HEK293 (cell line): Measurements from ENCODE around the gene ZSCAN30.

Experiments
- CTCF ChIA-PET: fragments of 350-600 bp; formaldehyde crosslinking; extraction: SDS; loops from one replicate; lab custom pipeline; 2021; ENCODE audit warnings: antibody characterized with exemption; lab: Yijun Ruan, JAX
- POLR2A ChIA-PET: fragments of 300-600 bp; formaldehyde crosslinking; extraction: SDS; loops from one replicate; lab custom pipeline; 2020; ENCODE audit warnings: antibody characterized with exemption, inconsistent platforms; lab: Yijun Ruan, JAX
- H3K27ac ChIP-seq: fragments of 200-500 bp; sonication (Bioruptor generic); 2 replicates; pipeline ENCODE4 v1.5.1; 2014; ENCODE audit warnings: low read depth, low read length, control low read depth, inconsistent platforms; ENCODE audit errors: extremely low read depth
- H3K36me3 ChIP-seq, 2 experiments: fragments of 200-500 bp in 1 of 2; sonication (Bioruptor generic) in 1 of 2; 1 replicate in 1 of 2; 2 replicates in 1 of 2; pipeline ENCODE4 v1.5.1; 2014 to 2017; ENCODE audit warnings: inconsistent platforms in 2 of 2, low read length in 2 of 2; ENCODE audit not compliant: control insufficient read depth in 2 of 2, insufficient read depth in 1 of 2
- H3K4me1 ChIP-seq: fragments of 200-500 bp; sonication (Bioruptor generic); 2 replicates; pipeline ENCODE4 v1.5.1; 2014; ENCODE audit warnings: mild to moderate bottlenecking, low read length, inconsistent platforms; ENCODE audit not compliant: control insufficient read depth, insufficient read depth
- H3K4me3 ChIP-seq: 2 replicates; pipeline ENCODE4 v1.5.1; 2011; ENCODE audit warnings: low read depth, mild to moderate bottlenecking, control low read depth, low read length, moderate library complexity
- H3K9me3 ChIP-seq: fragments of 200-500 bp; sonication (Bioruptor generic); 2 replicates; pipeline ENCODE4 v1.5.1; 2014; ENCODE audit warnings: low read depth, low read length, inconsistent platforms; ENCODE audit not compliant: control insufficient read depth, insufficient read depth
- HOXC10 ChIP-seq: sonication (generic); formaldehyde crosslinking; IDR thresholded peaks from 2 replicates; pipeline ENCODE4 v1.8.1; 2023; ENCODE audit warnings: mild to moderate bottlenecking, missing genetic modification reagents
- SP2 ChIP-seq: fragments of 450-650 bp; formaldehyde crosslinking; IDR thresholded peaks from 2 replicates; pipeline ENCODE4 v1.5.1; 2016; ENCODE audit warnings: missing biosample characterization, missing genetic modification characterization
- WT1 ChIP-seq: fragments of 450-650 bp; formaldehyde crosslinking; IDR thresholded peaks from 2 replicates; pipeline ENCODE4 v1.5.1; 2016; ENCODE audit warnings: missing biosample characterization, missing genetic modification characterization
- ZNF169 ChIP-seq: fragments of 450-650 bp; formaldehyde crosslinking; IDR thresholded peaks from 2 replicates; pipeline ENCODE4 v1.5.1; 2016; ENCODE audit warnings: missing biosample characterization, missing genetic modification characterization
- ZNF174 ChIP-seq: fragments of 450-650 bp; formaldehyde crosslinking; IDR thresholded peaks from 2 replicates; pipeline ENCODE4 v1.5.0; 2017; ENCODE audit warnings: missing biosample characterization, mild to moderate bottlenecking, missing genetic modification characterization
- ZNF274 ChIP-seq, 2 experiments: fragments of 200-500 bp in 1 of 2; fragments of 450-650 bp in 1 of 2; sonication (Bioruptor generic) in 1 of 2; formaldehyde crosslinking in 1 of 2; IDR thresholded peaks; 2 replicates each; pipeline versions ENCODE4 v1.5.1 to v1.6.1; 2014 to 2016; ENCODE audit warnings: borderline replicate concordance in 1 of 2, inconsistent platforms in 1 of 2, low read length in 1 of 2, missing biosample characterization in 1 of 2, missing genetic modification characterization in 1 of 2
- ZNF335 ChIP-seq: fragments of 450-650 bp; formaldehyde crosslinking; conservative IDR thresholded peaks from 2 replicates; pipeline ENCODE4 v1.5.1; 2016; ENCODE audit warnings: missing biosample characterization, missing genetic modification characterization
- ZNF394 ChIP-seq: fragments of 450-650 bp; formaldehyde crosslinking; IDR thresholded peaks from 2 replicates; pipeline ENCODE4 v1.5.1; 2016; ENCODE audit warnings: missing biosample characterization, missing genetic modification characterization, mild to moderate bottlenecking, moderate library complexity, borderline replicate concordance
- ZNF548 ChIP-seq: fragments of 450-650 bp; formaldehyde crosslinking; IDR thresholded peaks from 2 replicates; pipeline ENCODE4 v1.5.1; 2016; ENCODE audit warnings: missing biosample characterization, missing genetic modification characterization
- ZNF621 ChIP-seq: fragments of 450-650 bp; formaldehyde crosslinking; IDR thresholded peaks from 2 replicates; pipeline ENCODE4 v1.5.1; 2017; ENCODE audit warnings: missing biosample characterization, missing genetic modification characterization
- ZNF670 ChIP-seq: fragments of 450-650 bp; formaldehyde crosslinking; IDR thresholded peaks from 2 replicates; pipeline ENCODE4 v1.5.1; 2016; ENCODE audit warnings: missing biosample characterization, missing genetic modification characterization, low read depth
- ZSCAN23 ChIP-seq: fragments of 450-650 bp; formaldehyde crosslinking; IDR thresholded peaks from 2 replicates; pipeline ENCODE4 v1.5.1; 2016; ENCODE audit warnings: missing biosample characterization, missing genetic modification characterization
- ZSCAN30 ChIP-seq: fragments of 450-650 bp; IDR thresholded peaks from 2 replicates; pipeline ENCODE4 v1.5.1; 2018; ENCODE audit warnings: missing biosample characterization, mild to moderate bottlenecking, missing genetic modification characterization, moderate library complexity
- TF ChIP-seq, protein P1 (sequence below): fragments of 450-650 bp; formaldehyde crosslinking; IDR thresholded peaks from 2 replicates; pipeline ENCODE4 v1.5.1; 2017; ENCODE audit warnings: missing biosample characterization, missing genetic modification characterization
- TF ChIP-seq, protein P2 (sequence below): fragments of 450-650 bp; formaldehyde crosslinking; IDR thresholded peaks from 2 replicates; pipeline ENCODE4 v1.5.1; 2016; ENCODE audit warnings: missing biosample characterization, missing genetic modification characterization
- TF ChIP-seq, protein P3 (sequence below): fragments of 450-650 bp; formaldehyde crosslinking; IDR thresholded peaks from 2 replicates; pipeline ENCODE4 v1.5.1; 2017; ENCODE audit warnings: missing biosample characterization, missing genetic modification characterization
- TF ChIP-seq, protein P4 (sequence below): fragments of 450-650 bp; formaldehyde crosslinking; IDR thresholded peaks from 2 replicates; pipeline ENCODE4 v1.5.1; 2016; ENCODE audit warnings: missing biosample characterization, missing genetic modification characterization
- TF ChIP-seq, protein P5 (sequence below): fragments of 450-650 bp; formaldehyde crosslinking; IDR thresholded peaks from 2 replicates; pipeline ENCODE4 v1.5.0; 2017; ENCODE audit warnings: missing biosample characterization, missing genetic modification characterization, borderline replicate concordance
- TF ChIP-seq, protein P6 (sequence below): fragments of 450-650 bp; formaldehyde crosslinking; IDR thresholded peaks from 2 replicates; pipeline ENCODE4 v1.5.1; 2017; ENCODE audit warnings: missing biosample characterization, missing genetic modification characterization
- TF ChIP-seq, protein P7 (sequence below): sonication (generic); formaldehyde crosslinking; IDR thresholded peaks from 2 replicates; pipeline ENCODE4 v1.8.1; 2022; ENCODE audit warnings: mild to moderate bottlenecking, moderate library complexity, missing genetic modification reagents

Gene ZSCAN30

DNA sequence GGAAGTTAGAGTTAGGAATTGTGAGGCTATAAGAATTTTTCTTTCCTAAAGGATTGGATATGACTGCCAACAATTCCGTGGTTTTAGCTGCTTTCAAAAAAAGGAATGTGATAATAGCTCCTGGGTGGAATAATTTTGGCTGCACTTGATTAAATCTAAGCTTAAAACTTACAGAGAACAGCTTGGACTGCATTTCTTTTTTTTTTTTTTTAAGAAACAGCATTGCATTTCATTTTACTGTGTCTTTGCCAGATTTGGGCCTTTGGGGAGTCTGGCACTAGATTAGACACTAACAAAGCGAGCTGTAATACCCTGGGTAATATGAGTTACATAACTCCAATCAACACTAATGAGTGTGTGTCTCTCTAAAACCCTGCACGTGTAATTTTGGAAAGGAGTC, 87.0 kb downstream of the ZSCAN30 start (continued):
- no peak for TF ChIP-seq ZNF274 (IDR thresholded peaks at IDR 0.05; ENCODE audit: low read length)
- no peak for TF ChIP-seq ZNF274 (tag by site-specific recombination; IDR thresholded peaks at IDR 0.05; ENCODE audit: borderline replicate concordance)
- TF ChIP-seq ZSCAN30: no peak
- no peak for TF ChIP-seq ZNF169 (tag by site-specific recombination)
- no peak for TF ChIP-seq ZNF335 (tag by site-specific recombination)
- TF ChIP-seq ZNF548 (tag by site-specific recombination): no peak
- TF ChIP-seq ZSCAN23 (tag by site-specific recombination): no peak

DNA sequence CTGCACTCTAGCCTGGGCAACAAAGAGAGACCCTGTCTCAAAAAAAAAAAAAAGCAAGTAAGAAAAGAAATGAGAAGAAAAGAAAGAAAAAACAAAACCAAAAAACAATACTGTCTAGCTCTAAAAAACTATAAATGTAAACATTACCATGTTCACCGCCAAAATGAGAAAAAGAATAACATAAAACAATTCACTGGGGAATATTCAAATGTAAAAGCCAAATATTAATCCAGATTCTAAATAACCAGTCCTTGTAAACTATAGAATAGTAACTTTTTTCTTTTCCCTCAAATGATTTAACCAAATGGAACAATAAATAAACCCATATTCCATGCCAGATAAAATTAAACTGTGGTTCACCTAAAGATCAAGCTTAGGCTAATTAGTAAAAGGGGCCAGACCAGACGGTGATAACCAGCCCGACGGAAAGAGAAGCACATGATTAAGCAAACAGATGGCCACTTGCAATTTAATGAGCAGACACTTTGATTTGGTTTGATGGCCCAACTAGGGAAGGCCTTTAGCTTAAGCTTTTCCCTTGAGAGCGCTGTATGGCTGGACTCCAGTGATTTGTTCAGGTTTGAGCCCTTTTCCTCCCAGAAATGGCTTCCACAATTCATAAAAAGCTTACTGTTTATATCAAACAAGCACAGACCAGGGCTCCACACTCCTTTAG, 88.6 kb downstream of the ZSCAN30 start:
- no peak overlapping the region for H3K27ac ChIP-seq
- ChIA-PET CTCF (interaction anchor here (0.7 kb wide), 1 partner anchor 14 kb away, joined by 5 read pairs; no protein-coding TSS in a partner anchor), POLR2A (no interaction called here)

More for the DNA sequence above, 88.6 kb downstream of the ZSCAN30 start:
- H3K36me3 ChIP-seq: no peaks in the 10 kb centered on the region
- no peak overlapping the region for H3K4me3 ChIP-seq
- TF ChIP-seq ZNF394 (tag by site-specific recombination): no peak
- TF ChIP-seq HOXC10: no peak
- TF ChIP-seq, protein P1, sequence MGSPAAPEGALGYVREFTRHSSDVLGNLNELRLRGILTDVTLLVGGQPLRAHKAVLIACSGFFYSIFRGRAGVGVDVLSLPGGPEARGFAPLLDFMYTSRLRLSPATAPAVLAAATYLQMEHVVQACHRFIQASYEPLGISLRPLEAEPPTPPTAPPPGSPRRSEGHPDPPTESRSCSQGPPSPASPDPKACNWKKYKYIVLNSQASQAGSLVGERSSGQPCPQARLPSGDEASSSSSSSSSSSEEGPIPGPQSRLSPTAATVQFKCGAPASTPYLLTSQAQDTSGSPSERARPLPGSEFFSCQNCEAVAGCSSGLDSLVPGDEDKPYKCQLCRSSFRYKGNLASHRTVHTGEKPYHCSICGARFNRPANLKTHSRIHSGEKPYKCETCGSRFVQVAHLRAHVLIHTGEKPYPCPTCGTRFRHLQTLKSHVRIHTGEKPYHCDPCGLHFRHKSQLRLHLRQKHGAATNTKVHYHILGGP (tag by site-specific recombination): no peak
- TF ChIP-seq, protein P2, sequence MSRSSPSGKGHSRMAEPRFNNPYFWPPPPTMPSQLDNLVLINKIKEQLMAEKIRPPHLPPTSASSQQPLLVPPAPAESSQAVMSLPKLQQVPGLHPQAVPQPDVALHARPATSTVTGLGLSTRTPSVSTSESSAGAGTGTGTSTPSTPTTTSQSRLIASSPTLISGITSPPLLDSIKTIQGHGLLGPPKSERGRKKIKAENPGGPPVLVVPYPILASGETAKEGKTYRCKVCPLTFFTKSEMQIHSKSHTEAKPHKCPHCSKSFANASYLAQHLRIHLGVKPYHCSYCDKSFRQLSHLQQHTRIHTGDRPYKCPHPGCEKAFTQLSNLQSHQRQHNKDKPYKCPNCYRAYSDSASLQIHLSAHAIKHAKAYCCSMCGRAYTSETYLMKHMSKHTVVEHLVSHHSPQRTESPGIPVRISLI (tag by site-specific recombination): no peak
- TF ChIP-seq SP2 (tag by site-specific recombination): no peak
- TF ChIP-seq, protein P3, sequence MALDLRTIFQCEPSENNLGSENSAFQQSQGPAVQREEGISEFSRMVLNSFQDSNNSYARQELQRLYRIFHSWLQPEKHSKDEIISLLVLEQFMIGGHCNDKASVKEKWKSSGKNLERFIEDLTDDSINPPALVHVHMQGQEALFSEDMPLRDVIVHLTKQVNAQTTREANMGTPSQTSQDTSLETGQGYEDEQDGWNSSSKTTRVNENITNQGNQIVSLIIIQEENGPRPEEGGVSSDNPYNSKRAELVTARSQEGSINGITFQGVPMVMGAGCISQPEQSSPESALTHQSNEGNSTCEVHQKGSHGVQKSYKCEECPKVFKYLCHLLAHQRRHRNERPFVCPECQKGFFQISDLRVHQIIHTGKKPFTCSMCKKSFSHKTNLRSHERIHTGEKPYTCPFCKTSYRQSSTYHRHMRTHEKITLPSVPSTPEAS (tag by site-specific recombination): no peak
- TF ChIP-seq, protein P4, sequence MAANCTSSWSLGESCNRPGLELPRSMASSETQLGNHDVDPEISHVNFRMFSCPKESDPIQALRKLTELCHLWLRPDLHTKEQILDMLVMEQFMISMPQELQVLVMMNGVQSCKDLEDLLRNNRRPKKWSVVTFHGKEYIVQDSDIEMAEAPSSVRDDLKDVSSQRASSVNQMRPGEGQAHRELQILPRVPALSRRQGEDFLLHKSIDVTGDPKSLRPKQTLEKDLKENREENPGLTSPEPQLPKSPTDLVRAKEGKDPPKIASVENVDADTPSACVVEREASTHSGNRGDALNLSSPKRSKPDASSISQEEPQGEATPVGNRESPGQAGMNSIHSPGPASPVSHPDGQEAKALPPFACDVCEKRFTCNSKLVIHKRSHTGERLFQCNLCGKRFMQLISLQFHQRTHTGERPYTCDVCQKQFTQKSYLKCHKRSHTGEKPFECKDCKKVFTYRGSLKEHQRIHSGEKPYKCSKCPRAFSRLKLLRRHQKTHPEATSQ: no peak
- no peak for TF ChIP-seq ZNF174 (tag by site-specific recombination)
- no peak for TF ChIP-seq ZNF621 (tag by site-specific recombination)
- TF ChIP-seq, protein P5, sequence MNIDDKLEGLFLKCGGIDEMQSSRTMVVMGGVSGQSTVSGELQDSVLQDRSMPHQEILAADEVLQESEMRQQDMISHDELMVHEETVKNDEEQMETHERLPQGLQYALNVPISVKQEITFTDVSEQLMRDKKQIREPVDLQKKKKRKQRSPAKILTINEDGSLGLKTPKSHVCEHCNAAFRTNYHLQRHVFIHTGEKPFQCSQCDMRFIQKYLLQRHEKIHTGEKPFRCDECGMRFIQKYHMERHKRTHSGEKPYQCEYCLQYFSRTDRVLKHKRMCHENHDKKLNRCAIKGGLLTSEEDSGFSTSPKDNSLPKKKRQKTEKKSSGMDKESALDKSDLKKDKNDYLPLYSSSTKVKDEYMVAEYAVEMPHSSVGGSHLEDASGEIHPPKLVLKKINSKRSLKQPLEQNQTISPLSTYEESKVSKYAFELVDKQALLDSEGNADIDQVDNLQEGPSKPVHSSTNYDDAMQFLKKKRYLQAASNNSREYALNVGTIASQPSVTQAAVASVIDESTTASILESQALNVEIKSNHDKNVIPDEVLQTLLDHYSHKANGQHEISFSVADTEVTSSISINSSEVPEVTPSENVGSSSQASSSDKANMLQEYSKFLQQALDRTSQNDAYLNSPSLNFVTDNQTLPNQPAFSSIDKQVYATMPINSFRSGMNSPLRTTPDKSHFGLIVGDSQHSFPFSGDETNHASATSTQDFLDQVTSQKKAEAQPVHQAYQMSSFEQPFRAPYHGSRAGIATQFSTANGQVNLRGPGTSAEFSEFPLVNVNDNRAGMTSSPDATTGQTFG (tag by site-specific recombination): no peak
- TF ChIP-seq, protein P6, sequence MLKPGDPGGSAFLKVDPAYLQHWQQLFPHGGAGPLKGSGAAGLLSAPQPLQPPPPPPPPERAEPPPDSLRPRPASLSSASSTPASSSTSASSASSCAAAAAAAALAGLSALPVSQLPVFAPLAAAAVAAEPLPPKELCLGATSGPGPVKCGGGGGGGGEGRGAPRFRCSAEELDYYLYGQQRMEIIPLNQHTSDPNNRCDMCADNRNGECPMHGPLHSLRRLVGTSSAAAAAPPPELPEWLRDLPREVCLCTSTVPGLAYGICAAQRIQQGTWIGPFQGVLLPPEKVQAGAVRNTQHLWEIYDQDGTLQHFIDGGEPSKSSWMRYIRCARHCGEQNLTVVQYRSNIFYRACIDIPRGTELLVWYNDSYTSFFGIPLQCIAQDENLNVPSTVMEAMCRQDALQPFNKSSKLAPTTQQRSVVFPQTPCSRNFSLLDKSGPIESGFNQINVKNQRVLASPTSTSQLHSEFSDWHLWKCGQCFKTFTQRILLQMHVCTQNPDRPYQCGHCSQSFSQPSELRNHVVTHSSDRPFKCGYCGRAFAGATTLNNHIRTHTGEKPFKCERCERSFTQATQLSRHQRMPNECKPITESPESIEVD (tag by site-specific recombination): no peak
- TF ChIP-seq, protein P7, sequence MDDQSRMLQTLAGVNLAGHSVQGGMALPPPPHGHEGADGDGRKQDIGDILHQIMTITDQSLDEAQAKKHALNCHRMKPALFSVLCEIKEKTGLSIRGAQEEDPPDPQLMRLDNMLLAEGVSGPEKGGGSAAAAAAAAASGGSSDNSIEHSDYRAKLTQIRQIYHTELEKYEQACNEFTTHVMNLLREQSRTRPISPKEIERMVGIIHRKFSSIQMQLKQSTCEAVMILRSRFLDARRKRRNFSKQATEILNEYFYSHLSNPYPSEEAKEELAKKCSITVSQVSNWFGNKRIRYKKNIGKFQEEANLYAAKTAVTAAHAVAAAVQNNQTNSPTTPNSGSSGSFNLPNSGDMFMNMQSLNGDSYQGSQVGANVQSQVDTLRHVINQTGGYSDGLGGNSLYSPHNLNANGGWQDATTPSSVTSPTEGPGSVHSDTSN: no peak
- TF ChIP-seq WT1: no peak
- TF ChIP-seq ZNF670 (tag by site-specific recombination): no peak
- H3K9me3 ChIP-seq: no peaks in the 10 kb centered on the region
- H3K4me1 ChIP-seq: no peaks in the 10 kb centered on the region
